HL-60 (cell line): ENCODE measurements around the gene TDRD9.

Experiments
- CTCF ChIP-seq: IDR thresholded peaks from one replicate; pipeline ENCODE4 v1.5.1; 2011; ENCODE audit warnings: low read length, control low read depth, inconsistent platforms; ENCODE audit not compliant: insufficient read depth
- GABPA ChIP-seq: IDR thresholded peaks from 2 replicates; pipeline ENCODE4 v1.6.1; 2012; ENCODE audit warnings: low read depth
- POLR2AphosphoS5 ChIP-seq: IDR thresholded peaks from 2 replicates; pipeline ENCODE4 v1.6.1; 2012; ENCODE audit warnings: low read depth
- REST ChIP-seq: IDR thresholded peaks from 2 replicates; pipeline ENCODE4 v1.6.1; 2012; ENCODE audit warnings: low read depth; ENCODE audit not compliant: insufficient replicate concordance

- TF ChIP-seq CTCF (no peak), GABPA (no peak), POLR2AphosphoS5 (no peak), REST (no peak)
Observed at GRCh38 chr14:103949131-103949790, 21.0 kb downstream of the TDRD9 start.
